HG03342 (cell line): ENCODE measurements around the gene NBPF8.
A peak's percentile ranks its signal among the peaks of the same experiment; 100 is the strongest.
"Not testable (repeated sequence)": the region's sequence is repeated elsewhere in the genome, so short reads cannot be mapped to it uniquely, and the experiment has no call there.

Experiments
- ATAC-seq: cut with Tn5 transposase; IDR thresholded peaks from one replicate; pipeline ENCODE4 v1.9.1; 2021; ENCODE audit warnings: mild to moderate bottlenecking, moderate library complexity; ENCODE audit not compliant: unreplicated experiment

NBPF8 gene, protein sequence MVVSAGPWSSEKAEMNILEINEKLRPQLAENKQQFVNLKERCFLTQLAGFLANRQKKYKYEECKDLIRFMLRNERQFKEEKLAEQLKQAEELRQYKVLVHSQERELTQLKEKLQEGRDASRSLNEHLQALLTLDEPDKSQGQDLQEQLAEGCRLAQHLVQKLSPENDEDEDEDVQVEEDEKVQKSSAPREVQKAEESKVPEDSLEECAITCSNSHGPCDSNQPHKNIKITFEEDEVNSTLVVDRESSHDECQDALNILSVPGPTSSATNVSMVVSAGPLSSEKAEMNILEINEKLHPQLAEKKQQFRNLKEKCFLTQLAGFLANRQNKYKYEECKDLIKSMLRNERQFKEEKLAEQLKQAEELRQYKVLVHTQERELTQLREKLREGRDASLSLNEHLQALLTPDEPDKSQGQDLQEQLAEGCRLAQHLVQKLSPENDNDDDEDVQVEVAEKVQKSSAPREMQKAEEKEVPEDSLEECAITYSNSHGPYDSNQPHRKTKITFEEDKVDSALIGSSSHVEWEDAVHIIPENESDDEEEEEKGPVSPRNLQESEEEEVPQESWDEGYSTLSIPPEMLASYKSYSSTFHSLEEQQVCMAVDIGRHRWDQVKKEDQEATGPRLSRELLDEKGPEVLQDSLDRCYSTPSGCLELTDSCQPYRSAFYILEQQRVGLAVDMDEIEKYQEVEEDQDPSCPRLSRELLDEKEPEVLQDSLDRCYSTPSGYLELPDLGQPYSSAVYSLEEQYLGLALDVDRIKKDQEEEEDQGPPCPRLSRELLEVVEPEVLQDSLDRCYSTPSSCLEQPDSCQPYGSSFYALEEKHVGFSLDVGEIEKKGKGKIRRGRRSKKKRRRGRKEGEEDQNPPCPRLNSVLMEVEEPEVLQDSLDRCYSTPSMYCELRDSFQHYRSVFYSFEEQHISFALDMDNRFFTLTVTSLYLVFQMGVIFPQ

GRCh38 chr1:120414911-120415480 is at the start of gene NBPF8:
NBPF8 (plus strand) TSS chr1:120415035; CDS start chr1:120436523, 21,488 bp downstream.
- peak; percentile 96 for ATAC-seq

- not testable (repeated sequence) for ATAC-seq
Measured at GRCh38 chr1:120367709-120368108, 47.1 kb upstream of the NBPF8 start.

DNA sequence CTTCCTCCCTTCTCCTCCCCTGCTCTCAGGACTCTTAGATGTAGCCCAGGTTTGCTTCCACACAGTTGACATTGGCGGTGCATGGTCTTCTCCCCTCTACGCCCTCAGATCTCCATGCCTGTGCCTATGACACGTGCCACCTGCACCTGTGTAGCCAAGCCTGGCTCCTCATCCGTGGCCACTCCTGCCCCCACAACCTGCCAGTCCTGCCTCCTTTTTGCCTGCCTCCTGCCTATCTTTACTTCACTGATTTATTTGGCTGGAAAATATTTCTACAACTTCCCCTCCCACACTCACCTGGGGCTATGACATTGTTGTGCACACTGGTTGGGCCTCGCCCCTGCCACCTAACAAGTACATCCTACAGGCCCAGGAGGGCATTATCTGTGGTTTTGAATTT is 28.2 kb upstream of the NBPF8 start:
- ATAC-seq = not testable (repeated sequence)

- ATAC-seq = not testable (repeated sequence)
Measured at GRCh38 chr1:120388597-120389126, 26.2 kb upstream of the NBPF8 start.

DNA sequence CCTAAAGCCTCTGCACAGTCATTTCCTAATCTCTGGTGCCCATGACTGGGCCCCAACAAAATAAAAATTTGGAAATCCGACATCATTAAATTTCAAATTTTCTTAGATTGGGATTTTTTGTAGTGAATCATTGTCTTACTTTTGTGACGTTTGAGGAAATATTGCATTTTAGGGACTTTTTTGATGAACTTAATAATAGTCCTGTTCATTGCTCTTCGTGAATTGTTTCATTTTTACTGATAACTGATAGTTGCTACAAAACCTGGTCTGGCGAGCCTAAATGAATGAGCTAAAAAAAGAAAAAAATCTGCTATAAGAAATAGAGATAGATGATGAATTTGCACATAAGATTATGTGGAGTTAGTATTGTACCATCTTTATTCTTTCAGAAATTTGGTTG is 23.5 kb upstream of the NBPF8 start:
- ATAC-seq = not testable (repeated sequence)

DNA sequence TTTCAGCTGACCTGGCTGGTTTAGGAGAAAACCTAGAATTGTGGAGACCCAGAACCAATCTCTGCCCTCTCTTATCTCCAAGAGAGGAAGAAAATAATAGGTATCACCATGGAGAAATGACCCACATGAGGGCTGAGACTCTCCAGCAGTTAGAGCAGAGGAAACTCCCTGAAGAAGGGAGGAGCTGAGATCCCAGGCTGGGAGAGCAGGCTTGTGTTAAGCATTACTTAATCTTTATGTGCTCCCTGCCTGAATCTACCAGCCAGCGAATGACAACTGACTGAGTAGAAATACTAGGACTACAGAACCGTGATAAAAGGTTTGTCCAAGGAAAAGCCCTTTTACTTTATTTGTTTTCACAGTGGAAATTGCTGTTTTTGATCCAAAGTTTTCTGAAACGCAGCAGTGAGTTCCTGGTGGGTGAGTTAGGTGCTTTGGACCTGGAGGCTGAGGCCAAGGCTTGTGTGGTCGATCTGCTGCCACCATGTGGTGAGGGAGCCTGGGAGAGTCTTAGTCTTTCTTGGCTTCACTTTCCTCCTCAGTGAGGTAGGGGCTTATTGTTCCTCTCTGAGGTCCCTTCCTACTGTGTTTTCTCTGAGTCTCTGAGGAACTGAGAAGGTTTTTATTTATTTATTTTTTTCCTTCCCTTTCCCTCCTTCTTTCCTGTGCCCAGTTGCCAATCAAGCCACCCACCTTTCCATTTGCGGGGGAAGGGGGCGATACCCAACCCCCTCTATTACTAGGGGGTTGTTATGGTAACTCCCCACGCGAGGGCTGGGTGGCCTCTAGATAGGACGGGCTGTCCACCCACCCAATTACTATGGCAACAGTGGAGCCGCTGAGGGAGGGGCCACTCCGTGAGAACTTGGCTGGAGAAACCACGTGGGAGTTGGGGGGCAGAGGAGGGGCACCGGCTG is 21.3 kb upstream of the NBPF8 start:
- ATAC-seq = not testable (repeated sequence)

GRCh38 chr1:120405348-120405747 is 9.5 kb upstream of the NBPF8 start:
- ATAC-seq = not testable (repeated sequence)

- ATAC-seq = not testable (repeated sequence)
Measured at GRCh38 chr1:120414451-120414850, 384 bp upstream of the NBPF8 start.

GRCh38 chr1:120415492-120415961 is 692 bp downstream of the NBPF8 start:
- ATAC-seq = peak; percentile 40

- not testable (repeated sequence) for ATAC-seq
Measured at GRCh38 chr1:120425063-120425462, 10.2 kb downstream of the NBPF8 start.

- not testable (repeated sequence) for ATAC-seq
Measured at GRCh38 chr1:120431626-120432025, 16.8 kb downstream of the NBPF8 start.

GRCh38 chr1:120433831-120434230 is 19.0 kb downstream of the NBPF8 start:
- not testable (repeated sequence) for ATAC-seq

DNA sequence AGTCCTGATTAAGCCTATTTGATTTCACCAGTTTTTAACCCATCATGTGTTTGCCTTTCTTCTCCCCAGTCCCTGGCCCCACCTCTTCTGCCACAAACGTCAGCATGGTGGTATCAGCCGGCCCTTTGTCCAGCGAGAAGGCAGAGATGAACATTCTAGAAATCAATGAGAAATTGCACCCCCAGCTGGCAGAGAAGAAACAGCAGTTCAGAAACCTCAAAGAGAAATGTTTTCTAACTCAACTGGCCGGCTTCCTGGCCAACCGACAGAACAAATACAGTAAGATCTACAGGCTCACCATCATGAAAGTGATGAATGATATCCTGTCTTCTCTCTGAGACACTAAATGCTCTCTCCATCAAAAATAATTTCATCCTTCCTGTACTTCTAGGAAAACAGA is 34.3 kb downstream of the NBPF8 start:
- ATAC-seq = not testable (repeated sequence)
